GM12892 (cell line): ENCODE results near the gene THAP7.

ENCODE experiments used
- DNase-seq: peaks from one replicate; pipeline ENCODE4 v3.0.0; 2011; ENCODE audit not compliant: insufficient read length
- FAIRE-seq: peaks from 2 replicates; lab custom pipeline; 2011; peaks lifted over from hg19 to GRCh38; lab: Jason Lieb, UNC
- POLR2A ChIP-seq: IDR thresholded peaks from 2 replicates; pipeline ENCODE4 v1.6.1; 2011; ENCODE audit warnings: low read depth, low read length, control low read depth
- POLR2AphosphoS5 ChIP-seq: IDR thresholded peaks from 2 replicates; pipeline ENCODE4 v1.6.1; 2011; ENCODE audit warnings: low read depth, low read length, control low read depth
- TAF1 ChIP-seq: IDR thresholded peaks from 2 replicates; pipeline ENCODE4 v1.6.1; 2011; ENCODE audit warnings: low read depth, mild to moderate bottlenecking, control low read depth, low read length, borderline replicate concordance

Gene THAP7

DNA sequence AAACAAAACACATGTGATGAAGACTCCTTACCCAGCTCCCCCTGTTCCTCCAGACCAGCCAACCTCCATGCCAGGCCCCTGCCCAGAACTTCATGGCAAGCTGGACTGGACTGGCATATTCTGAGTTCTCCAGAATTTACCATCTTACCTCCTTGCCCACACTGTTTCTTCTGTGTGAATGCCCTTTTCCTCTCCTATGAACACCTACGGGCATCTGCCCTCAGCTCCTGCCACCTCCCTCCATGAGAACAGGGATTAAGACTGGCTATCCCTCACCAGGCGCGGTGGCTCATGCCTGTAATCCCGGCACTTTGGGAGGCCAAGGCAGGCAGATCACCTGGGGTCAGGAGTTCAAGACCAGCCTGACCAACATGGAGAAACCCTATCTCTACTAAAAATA is 41.3 kb downstream of the THAP7 start:
- no peak for TF ChIP-seq TAF1
- TF ChIP-seq POLR2AphosphoS5, result no peak
- TF ChIP-seq POLR2A, result no peak
- FAIRE-seq (no peak), DNase-seq (no peak)

DNA sequence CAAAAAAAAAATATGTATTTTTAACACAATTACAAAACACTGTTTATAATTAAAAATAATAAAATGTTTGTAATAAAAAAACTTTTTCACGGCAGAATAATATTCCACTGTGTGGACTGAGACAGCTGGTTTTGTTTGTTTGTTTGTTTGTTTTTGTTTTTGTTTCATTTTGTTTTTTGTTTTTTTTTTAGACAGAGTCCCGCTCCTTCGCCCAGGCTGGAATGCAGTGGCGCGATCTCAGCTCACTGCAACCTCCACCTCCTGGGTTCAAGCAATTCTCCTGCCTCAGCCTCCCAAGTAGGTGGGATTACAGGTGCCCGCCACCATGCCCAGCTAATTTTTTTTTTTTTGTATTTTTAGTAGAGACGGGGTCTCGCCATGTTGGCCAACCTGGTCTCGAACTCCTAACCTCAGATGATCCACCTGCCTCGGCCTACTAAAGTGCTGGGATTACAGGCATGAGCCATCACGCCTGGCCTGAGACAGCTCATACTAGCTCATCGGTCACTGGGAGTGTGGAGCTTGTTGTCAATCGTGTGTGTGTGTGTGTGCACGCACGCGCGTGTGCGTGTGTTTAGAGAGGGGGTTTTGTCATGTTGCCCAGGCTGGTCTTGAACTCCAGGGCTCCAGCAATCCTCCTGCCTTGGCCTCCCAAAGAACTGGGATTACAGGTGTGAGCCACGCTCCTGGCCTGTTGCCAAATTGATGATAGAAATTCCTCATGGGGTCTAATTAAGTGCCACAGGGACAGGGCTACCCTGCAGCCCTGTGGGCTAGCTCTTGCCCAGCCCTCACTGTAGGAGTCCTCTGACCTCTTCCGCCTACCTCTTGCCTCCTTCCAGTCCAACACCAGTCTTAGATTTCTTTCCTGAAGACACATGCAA is 42.1 kb downstream of the THAP7 start:
- FAIRE-seq (no peak), DNase-seq (no peak)
- no peak for TF ChIP-seq POLR2A
- TF ChIP-seq TAF1, result no peak
- TF ChIP-seq POLR2AphosphoS5, result no peak

DNA sequence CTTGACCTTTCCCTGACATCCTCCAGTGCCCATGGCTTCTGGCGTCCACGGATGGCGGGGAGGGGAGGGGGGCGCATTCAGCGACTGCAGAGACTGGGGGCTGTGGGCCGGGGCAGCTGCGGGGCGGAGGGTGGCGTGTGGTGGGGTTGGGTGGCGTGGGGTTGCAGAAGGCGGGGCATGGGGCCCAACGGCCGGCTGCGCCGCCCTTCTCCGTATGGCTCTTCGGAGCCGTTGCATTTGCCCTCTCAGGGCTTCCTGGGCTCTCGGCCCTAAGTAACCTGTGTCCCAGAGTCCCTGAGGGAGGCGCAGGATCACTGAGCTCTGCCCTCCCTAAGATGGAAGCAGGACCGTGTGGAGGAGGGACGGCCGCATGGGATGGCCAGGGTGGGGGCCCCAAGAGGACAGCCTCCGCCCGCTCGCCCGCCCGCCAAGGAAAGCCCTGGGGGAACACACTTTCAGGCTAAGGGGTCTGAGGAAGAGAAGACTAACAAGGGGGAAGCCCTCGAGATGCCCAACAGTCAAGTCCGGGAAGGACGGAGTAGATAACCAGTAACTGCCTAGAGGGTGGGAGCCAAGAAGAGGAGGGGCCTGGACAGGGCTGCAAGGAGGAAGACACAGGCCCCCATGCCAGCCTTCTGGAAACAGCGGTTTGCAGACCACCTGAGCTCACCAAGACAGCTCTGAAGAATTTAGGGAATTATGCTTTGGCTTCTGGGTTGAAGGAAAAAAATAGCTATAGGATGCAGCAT is 44.1 kb downstream of the THAP7 start:
- FAIRE-seq (no peak), DNase-seq (no peak)
- TF ChIP-seq POLR2A (no peak), POLR2AphosphoS5 (no peak), TAF1 (no peak)

DNA sequence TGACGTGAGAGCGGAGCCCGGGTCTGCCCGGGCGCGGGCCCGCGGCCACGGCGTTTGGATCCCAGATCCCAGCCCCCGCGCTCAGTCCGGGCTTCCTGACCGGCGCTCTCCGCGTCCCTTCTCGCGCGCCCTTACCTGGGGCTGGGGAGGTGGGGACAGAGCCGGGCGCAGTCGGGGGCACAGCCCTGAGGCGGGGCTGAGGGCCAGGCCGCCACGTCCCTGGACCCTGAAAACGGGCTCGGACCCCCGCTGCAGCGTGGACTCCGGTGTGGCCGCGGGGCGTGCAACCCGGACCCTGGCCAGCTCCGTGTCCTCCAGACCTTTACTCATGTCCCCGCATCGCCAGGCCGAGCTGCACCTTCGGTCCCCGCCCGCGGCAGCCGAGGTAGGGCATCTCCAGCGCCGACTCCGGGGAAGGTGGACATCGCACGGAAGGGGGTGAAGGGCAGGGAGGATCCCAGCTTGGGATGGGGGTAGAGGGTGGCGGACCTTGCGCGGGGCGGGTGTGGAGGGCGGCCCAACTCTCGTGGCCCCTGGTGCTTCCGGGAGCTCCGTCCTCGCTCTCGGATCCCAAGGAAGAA is 44.7 kb downstream of the THAP7 start:
- no peak for TF ChIP-seq POLR2A
- no peak for TF ChIP-seq POLR2AphosphoS5
- TF ChIP-seq TAF1, result no peak
- FAIRE-seq (no peak), DNase-seq (no peak)

DNA sequence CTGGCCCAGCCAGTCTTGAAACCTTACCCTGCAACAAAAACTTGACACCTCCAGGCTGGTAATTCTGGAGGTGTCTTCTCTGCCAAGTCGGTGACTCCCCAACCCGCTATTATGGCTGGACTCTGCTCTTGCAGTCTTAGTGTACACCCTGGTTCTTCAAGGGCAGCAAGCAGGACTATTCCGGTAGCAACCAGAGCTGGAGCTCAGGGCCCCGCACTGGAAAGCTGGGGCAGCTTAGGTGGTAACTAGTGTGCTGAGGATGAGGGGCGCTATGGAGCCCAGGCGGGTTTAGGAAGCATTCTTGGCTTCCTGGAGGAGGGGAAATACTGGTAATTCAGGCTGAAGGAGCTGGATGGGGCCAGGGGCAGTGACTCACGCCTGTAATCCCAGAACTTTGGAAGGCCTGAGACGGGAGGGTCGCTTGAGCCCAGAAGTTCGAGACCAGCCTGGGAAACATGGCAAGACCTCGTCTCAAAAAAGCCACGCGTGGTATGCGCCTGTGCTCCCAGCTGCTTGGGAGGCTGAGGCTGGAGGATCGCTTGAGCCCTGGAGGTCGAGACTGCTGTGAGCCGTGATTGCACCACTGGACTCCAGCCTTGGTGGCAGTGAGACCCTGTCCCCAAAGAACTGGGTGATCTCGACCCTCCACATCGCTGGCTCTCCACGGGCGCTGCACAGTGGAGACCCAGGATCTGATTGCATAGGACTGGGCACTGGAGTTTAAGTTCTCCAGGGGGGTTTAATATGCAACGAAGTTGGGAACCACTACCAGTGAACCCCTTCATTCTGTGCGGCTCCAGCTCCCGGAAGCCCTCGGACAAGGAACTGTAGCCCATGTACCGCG is 45.4 kb downstream of the THAP7 start:
- no peak for FAIRE-seq

DNA sequence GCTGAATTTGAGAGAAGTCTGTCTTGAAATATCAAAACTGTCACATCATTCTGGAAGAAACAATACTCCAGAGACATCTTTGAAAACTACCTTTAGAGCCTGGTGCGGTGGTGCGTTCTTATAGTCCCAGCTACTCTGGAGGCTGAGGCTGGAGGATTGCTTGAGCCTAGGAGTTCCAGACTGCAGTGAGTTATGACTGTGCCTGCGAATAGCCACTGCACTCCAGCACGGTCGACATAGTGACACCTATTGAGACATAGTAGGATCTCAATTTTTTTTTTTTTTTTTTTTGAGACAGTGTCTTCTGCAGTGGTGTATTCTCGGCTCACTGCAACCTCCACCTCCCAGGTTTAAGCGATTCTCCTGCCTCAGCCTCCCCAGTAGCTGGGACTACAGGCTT is 46.4 kb downstream of the THAP7 start:
- TF ChIP-seq POLR2AphosphoS5 (no peak), TAF1 (no peak), POLR2A (no peak)
- FAIRE-seq, result no peak
- no peak for DNase-seq

More for the DNA sequence above, 45.4 kb downstream of the THAP7 start:
- TF ChIP-seq TAF1 (no peak), POLR2AphosphoS5 (no peak), POLR2A (no peak)
- DNase-seq, result no peak

DNA sequence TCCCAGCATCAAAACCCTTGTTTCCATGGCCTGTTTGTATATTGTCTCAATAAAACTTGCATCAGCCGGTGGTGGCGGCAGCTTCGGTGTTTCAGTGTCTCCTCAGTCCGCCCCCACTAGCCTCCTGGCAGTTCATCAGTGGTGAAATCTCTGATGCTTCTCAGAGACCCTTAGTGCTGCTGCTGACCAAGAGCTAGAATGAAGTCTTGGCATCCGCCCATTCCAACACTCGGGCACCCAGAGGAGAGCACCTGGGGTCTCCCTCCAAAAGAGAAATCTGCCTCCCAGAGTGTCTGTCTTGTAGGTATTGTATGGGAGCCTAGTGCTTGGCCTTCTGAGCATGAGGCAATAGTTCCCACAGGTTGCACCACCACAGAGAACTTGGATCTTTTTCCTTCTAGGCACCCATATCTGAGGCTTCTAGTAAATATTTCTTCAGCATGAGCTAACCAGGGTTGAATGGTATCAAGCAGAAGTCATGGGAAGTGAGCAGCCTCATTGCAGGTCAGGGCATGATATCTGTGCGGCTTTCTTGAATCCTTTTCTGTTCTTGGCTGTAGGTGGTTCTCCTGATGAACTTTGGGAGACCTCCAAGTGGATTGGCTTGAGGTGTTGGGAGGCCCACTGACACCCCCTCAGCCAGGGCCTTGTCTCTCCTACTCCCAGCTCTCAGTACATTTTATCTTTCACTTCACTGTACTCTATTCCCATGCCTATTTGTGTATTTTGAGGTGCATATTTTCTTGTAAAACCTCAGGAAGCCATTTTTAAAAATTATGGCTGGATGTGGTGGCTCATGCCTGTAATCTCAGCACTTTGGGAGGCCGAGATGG is 48.0 kb downstream of the THAP7 start:
- TF ChIP-seq POLR2A (no peak), POLR2AphosphoS5 (no peak), TAF1 (no peak)
- no peak for FAIRE-seq
- no peak for DNase-seq

DNA sequence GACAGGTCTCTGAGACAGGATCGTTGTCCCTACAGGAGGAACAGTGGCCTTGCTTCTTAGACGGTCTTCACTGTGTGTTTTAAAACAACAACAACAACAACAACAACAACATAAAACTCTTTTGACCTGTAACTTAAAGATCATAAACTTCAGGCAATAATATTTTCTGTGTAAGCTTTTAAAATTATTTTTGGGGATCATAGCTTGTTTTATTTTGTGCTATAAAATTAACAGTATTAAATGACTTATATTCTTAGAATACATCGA is 48.6 kb downstream of the THAP7 start:
- FAIRE-seq (no peak), DNase-seq (no peak)
- TF ChIP-seq TAF1, result no peak
- no peak for TF ChIP-seq POLR2A
- no peak for TF ChIP-seq POLR2AphosphoS5

DNA sequence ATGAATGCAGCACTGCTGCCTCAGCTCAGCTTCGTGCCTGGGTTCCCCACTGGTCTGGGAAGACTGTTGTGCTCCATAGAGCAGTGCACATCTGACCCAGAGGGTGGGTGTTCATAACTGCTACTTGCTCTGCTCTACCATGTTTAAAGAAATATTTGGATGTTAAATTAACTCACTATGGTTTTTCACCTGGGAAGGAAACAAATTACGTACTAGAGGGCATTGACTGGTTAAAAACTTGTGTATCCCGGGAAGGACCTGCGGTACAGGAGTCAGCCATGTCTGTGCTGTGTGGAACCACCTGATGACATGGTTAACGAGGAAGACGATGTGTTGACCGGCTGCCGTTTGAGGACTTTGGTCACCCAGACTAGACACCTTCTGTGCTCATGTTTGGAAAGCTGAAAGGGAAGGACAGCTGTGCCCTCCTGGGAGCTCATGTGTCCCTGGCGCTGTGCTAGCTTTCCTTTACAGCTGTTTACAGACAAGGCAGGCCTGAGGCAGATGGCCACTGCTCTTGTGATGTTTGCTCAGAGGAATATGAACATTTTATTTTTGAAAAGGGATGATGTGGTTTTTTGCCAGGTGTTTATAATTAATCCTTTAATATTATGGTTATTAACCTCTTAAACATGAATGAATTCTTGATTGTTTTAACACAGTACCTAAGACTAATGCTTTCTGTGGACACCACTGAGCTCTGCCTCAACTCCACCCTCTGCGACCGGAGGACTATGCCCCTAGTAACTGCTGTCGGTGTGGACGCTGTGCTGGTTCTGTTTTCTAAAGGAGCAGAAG is 49.2 kb downstream of the THAP7 start:
- DNase-seq, result no peak

More for the DNA sequence above, 49.2 kb downstream of the THAP7 start:
- TF ChIP-seq POLR2A, result no peak
- TF ChIP-seq TAF1, result no peak
- no peak for TF ChIP-seq POLR2AphosphoS5
- FAIRE-seq, result no peak
